ENCODE results near the gene TSTD2.

Gene TSTD2

DNA sequence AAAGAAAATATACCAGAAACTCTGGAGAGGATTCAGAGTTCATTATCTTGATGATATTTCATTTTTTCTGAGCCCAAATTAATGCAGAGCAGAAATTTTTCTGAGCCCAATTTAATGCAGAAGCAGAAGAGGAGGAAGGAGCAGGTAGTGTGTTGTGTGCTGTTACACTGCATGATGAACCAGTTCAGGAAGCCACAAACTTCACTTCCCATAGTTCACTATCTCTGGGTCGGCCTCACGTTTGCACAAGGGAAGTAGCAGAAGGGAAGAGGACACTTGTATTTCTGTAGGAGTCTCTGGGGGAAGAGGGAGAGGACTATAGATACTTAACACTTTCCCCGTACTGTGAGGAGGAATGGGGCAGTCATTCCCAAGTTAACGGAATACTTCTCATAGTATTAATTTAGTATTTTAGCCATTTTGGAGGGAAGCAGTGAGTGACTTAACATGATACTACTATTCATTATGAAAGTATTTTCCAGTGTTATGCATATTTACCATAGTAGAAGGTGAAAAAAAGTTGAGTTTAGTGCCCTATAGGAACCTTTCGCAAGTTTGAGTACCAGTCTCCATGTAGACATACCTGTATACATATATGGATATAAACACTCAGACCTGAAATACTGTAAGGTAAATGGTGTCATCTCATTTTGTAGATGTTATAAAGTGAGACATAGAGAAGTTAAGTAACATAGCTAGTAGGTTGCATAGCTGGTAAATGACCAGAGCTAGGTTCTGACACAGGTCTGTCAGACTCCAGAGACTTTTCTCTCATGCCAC is 33.9 kb upstream of the TSTD2 start:
- no peak for DNase-seq (ENCODE audit: low spot score)

DNA sequence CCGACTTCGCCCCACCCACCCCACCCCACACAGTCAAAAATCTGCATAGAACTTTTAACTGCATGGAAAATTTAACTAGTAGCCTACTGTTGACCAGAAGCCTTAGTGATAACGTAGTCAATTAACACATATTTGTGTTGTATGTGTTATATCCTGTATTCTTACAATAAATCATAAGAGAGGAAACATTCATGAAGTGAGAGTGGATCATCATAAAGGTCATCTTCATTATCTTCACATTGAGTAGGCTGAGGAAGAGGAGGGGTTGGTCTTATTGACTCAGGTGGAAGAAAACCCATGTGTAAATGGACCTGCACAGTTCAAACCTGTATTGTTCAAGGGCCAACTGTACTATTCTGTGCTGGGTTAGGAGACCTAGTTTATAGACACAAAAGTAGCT is 32.6 kb upstream of the TSTD2 start:
- TF ChIP-seq, protein P1, sequence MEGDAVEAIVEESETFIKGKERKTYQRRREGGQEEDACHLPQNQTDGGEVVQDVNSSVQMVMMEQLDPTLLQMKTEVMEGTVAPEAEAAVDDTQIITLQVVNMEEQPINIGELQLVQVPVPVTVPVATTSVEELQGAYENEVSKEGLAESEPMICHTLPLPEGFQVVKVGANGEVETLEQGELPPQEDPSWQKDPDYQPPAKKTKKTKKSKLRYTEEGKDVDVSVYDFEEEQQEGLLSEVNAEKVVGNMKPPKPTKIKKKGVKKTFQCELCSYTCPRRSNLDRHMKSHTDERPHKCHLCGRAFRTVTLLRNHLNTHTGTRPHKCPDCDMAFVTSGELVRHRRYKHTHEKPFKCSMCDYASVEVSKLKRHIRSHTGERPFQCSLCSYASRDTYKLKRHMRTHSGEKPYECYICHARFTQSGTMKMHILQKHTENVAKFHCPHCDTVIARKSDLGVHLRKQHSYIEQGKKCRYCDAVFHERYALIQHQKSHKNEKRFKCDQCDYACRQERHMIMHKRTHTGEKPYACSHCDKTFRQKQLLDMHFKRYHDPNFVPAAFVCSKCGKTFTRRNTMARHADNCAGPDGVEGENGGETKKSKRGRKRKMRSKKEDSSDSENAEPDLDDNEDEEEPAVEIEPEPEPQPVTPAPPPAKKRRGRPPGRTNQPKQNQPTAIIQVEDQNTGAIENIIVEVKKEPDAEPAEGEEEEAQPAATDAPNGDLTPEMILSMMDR (IDR thresholded peaks at IDR 0.05; ENCODE audit: extremely low read depth, missing control alignments): no peak
- DNase-seq (ENCODE audit: low spot score): no peak

More for the DNA sequence above, 33.9 kb upstream of the TSTD2 start:
- TF ChIP-seq, protein P1 (IDR thresholded peaks at IDR 0.05; ENCODE audit: extremely low read depth, missing control alignments): no peak

DNA sequence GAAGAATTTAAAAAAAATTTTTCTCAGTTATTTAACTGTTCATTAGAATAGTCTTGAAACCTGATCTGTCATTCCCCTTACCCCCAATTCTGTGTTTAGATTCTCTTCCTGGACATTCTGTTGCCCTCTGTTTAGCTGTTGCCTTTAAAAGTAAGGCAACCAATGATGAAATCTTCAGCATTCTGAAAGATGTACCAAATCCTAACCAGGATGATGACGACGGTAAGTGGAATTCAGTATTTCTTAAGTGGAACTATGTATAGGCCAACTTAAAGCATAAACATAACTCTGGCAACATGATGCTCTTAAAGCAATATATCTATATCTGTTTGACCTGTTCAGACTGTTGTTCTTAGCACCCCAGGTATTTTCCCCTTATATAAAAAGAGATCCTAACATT is 27.7 kb upstream of the TSTD2 start:
- TF ChIP-seq, protein P1 (IDR thresholded peaks at IDR 0.05; ENCODE audit: extremely low read depth, missing control alignments): no peak
- DNase-seq (ENCODE audit: low spot score): no peak

DNA sequence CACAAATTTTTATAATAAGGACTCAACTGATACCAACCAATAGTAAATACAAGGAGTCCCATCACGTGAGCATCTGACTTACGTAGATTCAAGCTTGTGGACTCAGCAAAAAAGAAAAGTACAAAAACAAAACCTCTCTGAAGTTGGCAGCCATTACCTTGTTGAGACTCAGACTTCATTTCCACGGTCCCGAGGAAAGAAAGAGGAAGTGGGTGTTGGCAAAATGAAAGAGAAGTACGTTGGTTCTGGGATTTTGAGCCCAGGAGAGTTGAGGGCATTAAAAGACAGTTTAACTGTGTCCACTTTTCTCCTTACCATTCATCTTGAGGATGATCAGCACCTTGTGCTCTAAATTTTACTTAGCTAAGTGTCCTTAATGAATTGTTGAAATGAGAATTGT is 27.2 kb upstream of the TSTD2 start:
- no peak for DNase-seq (ENCODE audit: low spot score)
- TF ChIP-seq, protein P1 (IDR thresholded peaks at IDR 0.05; ENCODE audit: extremely low read depth, missing control alignments): no peak

DNA sequence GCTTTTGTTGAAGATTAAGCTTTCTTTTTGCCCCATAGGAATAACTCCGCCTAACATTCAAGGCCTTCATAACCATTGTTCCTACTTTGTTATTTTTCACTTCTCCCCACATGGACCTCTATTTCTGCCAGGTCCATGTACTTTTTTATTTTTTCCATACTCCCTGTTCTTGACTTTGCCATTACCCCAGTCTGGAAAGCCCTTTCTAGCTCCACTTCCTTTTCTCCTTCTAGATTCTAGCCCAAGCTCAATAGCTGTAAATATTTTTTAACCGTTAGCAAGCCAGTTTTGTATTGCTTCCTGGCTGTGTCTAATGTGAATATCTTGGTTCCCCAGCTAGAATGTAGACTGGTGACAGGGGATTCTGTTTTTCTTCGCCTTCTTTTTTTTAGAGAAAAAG is 26.6 kb upstream of the TSTD2 start:
- DNase-seq (ENCODE audit: low spot score): no peak
- TF ChIP-seq, protein P1 (IDR thresholded peaks at IDR 0.05; ENCODE audit: extremely low read depth, missing control alignments): no peak

DNA sequence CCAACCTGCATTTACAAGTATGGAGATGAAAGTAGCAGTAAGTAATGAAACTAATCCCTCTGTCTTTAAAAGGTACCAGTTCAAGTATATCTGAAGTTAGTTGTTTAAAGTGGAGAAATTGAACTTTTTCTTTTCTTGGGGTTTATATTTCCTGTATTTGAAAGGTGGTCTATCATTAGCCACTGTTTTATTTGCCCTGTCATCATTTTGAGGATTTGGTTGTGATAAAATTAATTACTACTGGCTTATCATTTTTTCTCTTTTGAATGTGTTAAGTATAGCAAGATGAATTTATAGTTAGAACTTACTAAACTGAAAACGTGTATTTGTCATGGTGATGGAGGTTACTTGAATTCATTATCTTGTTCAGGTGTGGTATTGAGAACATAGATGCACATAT is 25.5 kb upstream of the TSTD2 start:
- TF ChIP-seq, protein P1 (IDR thresholded peaks at IDR 0.05; ENCODE audit: extremely low read depth, missing control alignments): no peak
- no peak for DNase-seq (ENCODE audit: low spot score)

DNA sequence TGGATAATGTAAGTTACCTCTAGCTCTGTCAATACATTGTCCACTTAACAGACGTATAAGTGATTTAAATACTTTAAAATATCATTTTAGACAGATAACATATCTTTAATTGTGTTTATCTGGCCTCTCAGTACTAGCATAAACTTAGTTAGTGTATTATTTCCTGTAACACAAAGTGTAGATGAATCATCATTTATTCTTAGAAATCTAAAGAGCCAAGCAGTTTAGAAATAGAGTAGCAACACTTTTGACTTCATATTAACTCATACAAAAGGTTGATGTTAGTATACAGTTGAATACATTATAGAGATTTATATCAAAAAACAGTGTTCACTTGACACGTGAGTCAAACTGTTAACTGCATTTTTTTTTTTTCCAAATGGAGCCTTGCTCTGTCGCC is 18.5 kb upstream of the TSTD2 start:
- TF ChIP-seq, protein P1 (IDR thresholded peaks at IDR 0.05; ENCODE audit: extremely low read depth, missing control alignments): no peak
- DNase-seq (ENCODE audit: low spot score): no peak

Data from GM20000 (cell line).